Esophagus mucosa (tissue), 1 donor: Measurements from ENCODE around the gene SUN1. TPM values are rescaled to one million over a fixed set of nuclear protein-coding genes. Genes with fewer than 3 reads are reported as not detected.

Experiments
- ATAC-seq: fragments of 200-7000 bp; cut with Tn5 transposase; one replicate; pipeline ENCODE4 v1.9.1; 2020
- total RNA-seq: library from RNA; stranded (reverse); gene quantifications from one replicate; pipeline ENCODE4 v1.2.4, GENCODE V29; 2023
- donor health status: DM: yes; HTN: yes; CAD: no.

The SUN1 gene
- total RNA-seq, 1 donor from 2014 or later: 63.0 TPM

DNA sequence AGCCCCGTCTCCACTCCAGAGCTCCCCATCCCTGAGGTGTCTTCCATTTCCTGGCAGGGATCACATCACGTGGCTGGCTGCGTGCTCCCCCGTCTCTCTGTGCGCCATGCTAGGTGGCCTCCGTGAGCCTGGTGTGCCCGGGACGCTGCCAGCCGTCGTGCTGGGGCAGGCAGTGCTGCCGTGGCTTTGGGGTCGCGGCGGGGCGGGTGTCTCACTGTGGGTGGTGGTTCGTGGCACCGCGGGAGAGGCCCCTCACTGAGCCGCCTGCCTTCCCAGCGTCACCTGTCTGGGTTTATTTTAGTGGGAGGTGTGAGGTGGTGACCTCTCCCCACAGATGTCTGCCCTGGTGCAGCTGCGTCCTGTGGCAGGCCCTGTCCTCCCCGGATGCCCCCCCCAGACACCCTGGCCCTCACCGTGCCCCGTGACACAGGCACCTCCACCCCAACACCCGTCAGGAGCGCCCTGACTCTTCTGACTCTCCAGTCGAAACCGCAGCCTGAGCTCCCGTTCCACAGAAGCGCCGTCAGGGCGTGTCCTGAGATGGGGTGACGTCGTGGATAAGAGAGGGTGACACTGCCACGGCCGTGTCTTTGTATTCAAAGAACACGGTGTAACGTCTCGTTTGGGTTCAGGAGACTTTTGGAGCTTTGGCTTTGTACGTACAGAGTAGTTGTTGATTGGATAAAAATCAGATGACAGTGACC, 62.0 kb downstream of the SUN1 start:
- ATAC-seq: no peak

GRCh38 chr7:894927-895450, 62.7 kb downstream of the SUN1 start:
- ATAC-seq: no peak

DNA sequence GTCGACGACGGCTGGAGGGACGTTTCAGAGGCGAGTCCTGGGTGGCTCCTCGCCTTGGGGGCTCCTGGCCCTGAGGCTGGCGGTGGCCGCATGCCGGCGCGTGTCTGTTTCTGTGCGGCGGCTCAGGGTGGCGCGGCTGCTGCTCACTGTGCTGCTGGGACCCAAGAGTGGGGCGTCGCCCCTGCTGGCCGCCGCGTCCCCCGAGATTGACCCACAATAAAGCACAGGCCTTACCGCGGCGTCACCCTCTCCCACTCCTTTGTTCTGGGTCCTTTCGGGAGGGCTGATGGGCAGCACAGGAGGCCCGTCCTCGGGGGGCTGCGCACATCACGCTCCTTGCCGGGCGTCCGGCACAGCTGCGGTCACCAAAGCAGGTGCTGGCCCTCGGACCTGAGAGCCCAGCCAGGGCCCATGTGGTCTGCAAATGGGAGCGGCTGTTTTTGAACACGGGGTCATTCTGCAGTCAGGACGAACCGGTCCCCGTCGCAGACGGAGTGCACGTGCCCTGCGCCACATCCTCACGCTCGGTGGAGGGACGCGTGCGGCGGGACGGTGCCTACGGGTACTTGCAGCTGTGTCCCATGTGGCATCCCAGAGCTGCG, 63.3 kb downstream of the SUN1 start:
- no peak for ATAC-seq

GRCh38 chr7:896346-897075, 64.2 kb downstream of the SUN1 start:
- ATAC-seq: no peak

DNA sequence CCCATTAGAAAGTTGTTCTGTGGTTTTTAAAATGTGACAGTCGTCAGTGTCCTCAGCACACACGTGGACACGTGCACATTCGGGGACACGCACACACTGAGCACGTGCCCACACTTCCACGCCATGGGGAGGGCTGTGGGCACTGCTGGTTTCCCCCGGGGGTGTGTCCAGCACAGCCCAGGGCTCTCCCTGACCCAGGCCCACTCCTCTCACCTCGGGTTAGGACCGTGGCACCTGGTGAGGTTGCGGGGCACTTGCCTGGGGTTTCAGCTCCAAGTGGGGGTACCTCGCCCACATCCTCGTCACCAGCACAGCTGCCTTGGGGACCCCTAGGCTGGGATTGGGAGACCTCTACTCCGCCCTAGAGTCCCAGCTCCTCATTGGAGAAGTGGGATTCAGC, 64.8 kb downstream of the SUN1 start:
- ATAC-seq: no peak

- no peak for ATAC-seq
Measured at GRCh38 chr7:897771-898376, 65.6 kb downstream of the SUN1 start.

DNA sequence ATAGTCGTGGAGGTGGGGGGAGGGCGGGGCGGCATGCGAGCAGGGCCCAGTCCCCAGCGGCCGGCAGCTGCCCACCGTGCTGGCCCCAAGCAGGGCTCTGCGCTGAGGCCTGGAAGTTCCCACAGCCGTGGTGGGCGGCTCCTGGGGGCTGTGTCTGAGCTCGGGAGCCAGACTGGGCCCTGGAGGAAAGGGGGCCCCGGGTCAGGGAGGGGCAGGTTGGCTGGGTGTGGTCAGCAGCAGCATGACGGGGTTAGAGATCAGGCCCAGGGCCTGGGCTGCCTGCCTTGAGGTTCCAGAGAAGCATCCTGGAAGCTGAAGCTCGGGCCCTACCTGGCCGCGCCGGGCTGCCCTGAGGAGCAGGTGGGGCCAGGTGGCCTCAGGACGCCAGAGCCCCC, 66.2 kb downstream of the SUN1 start:
- ATAC-seq: no peak

DNA sequence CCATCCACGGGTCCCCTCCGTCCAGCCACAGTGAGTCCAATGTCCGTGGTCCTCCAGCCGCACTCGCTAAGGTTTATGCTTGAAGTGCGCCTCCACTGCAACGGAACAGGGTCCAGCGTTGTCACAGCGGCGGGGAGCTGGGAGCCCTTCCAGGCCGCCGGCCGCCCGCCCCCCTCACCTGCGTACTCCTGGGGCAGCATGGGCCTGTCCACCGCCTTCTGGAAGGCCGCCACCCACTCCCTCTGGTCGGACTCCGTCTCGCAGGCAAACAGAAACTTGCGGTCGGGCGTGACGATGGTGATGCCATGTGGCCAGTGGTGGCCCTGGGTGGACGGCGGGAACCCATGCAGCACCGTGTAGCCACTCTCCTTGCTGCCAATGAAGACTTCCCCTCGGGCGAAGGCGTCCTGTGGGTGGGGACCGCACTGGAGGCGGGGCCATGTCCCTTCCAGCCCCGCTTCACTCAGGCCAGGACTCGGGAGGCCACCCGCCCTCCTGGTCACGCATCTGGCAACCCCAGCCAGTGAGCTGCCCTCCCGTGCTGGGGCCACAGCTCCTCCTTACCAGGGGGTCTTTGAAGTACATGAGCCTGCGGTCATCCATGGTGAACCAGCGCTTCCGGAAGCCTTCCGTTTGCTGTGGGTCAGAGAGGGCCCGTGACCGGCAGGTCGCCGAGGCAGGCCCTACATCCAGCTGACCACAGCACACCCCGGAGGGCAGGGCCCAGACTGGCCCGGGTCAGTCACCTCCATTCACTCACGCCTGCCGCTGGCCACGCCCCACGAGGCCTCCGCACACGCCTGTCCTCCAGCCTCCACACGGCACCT, 66.8 kb downstream of the SUN1 start:
- ATAC-seq: no peak

DNA sequence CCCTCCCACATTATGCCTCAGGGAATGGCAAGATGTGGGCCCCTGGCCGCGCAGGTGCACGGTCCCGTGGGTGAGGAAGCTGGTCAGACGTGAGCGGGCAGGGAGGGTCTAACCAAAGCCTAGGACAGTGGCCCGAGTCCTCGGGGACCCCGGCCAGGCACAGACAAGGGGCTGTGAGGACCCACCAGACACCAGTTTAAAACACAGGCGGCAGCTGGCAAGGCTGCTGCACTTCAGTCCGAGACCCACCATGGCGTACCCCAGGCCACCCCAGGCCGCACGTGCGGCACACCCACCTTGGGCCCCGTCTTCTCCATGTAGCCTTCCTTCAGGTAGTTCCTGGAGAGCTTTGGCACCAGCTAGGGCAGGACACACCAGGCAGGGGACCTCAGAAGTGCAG, 67.5 kb downstream of the SUN1 start:
- ATAC-seq: no peak

GRCh38 chr7:900331-901040, 68.2 kb downstream of the SUN1 start:
- ATAC-seq: no peak

DNA sequence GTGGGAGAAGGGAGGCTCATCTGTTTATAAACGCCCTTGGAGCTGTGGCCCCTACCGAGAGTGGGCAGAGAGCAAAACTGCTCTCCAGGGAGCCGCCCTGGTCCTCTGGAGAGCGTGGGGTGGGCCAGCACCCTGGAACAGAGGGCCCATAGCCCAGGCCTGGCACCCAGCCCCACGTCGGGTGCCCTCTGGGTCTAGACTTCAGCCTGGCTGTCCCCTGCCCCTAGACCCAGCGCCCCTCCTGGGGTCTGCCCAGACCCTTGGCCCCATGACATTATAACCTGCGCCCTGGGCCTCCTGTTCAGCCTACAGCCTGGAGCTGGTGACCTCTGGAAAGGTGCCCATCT, 68.7 kb downstream of the SUN1 start:
- ATAC-seq: peak; percentile 10

DNA sequence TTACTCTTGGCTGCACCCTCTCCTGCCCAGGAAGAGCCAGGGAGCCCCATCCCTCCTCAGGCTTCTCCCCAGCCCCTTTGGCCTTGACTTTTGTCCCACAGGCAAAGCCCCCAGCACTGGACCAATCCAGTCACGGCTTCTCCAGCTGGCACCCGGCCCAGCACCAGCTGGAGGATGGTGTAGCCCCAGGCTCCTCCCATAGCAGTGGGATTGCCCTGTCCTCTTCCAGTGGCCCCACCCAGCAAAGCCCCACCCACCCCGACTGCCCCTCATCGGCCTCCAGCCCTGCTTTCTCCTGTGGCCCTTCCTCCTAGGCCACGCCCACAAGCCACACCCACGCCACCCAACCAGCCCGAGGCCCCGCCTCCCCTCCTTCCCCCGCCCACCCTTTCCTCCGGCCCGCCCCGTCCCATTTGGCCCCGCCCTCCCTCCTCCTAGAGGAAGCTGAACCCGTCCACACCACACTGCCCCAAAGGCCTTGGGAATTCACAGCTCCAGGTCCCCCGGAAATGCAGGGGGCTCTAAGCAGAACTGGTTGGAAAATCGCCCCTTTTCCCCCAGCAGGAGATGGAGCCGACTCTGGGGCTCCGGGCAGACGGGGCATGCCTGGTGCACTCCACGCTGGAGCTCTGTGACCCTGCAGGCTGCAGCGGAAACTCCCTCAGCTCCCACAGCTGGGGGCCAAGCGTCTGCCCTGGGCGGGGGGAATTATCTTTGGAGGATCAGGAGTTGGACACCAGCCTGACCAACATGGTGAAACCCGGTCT, 69.3 kb downstream of the SUN1 start:
- peak; percentile 53 for ATAC-seq

DNA sequence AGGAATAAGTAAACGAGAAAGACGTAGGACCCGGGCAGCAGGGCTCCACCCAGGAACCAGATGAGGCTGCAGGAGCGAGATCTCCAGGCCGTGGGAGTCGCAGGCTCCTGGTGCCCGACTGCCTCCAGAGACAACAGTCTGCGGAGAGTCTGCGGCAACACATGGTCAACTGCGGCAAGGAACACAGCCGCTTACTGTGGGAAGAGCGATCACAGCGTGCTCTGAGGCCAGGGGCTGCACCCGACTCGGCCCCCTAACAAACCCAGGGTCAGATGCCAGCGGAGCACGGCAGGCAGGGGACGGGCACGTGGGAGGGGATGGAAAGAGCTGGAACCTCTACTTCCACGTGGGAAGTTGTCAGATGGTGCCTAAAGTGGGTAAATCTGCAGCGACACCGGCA, 70.7 kb downstream of the SUN1 start:
- no peak for ATAC-seq

GRCh38 chr7:903921-904755, 71.9 kb downstream of the SUN1 start:
- no peak for ATAC-seq

- no peak for ATAC-seq
Measured at GRCh38 chr7:904847-905246, 72.6 kb downstream of the SUN1 start.

DNA sequence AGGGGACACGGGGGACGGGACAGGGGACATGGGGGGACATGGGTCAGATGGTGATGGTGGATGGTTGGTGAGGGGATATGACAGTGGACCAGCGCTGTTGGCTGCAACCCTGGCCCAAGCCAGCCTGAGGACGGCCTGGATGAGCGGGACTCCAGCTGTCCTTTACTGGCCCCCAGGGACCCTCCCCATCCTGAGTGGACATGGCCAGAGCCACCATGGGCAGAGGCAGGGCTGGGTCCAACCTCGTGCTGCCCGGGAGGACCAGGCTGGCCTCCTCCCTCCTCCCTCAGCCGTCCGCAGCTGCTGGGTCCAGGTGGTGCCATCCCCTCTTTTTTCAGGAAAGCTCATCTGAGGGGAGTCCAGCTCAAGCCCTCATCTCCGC, 74.5 kb downstream of the SUN1 start:
- no peak for ATAC-seq

DNA sequence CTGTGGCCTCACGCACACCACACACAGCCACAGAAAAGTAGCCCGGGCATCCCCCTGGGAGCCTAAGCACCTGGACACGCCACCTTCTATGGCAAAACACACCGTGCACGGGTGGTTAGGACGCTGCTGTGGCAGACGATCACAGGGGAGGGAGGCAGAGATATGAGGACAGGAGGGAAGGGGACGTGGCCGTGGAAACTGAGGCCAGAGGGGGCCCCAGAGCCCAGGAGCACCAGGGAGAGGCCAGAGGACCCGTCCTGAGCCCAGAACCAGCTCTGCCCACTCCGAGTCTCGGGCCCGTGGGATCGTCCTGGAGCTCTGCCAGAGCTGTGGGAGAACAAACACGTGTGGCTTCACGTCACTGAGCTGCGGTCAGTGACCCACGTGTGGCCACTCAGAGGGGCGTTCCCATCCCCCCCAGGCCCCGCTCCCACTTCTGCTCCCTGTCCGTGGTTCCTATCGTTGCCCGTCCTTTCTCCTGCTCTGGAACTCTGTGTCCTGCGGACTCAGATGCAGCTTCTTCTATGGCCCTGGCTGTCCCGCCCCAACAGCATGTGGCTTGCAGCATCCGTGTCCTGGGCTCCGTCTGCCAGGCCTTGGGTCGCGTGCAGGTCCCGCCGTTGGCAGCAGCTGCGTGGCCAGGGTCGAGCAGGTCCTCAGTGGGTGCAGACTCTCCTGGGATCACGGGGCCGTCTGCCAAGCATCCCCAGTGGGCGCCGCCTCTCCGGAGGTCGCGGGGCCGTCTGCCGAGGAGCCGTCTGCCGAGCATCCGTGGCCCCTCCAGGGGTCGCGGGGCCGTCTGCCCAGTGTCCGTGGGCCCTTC, 75.1 kb downstream of the SUN1 start:
- no peak for ATAC-seq

DNA sequence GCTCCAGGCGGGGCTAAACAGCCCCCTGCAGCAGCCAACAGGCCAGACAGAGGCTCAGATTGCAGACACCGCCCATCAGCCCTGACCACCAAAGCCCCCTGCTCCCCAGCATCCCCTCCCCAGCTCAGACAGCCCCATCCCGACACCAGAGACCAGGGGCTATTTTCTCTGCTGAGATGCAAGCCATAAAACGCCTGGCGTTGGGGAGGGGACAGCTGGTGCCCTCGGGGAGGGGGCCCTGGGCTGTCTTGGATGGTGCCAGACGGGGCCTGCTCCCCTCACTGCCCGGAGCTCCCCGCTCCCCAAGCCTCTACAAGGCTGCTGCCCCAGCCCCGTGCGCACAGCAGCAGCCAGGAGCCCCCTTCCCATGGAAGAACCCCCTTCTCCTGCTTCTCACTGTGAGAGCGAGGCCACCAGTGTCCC, 75.9 kb downstream of the SUN1 start:
- peak; percentile 7 for ATAC-seq
